Fibroblast of lung (primary cell): ENCODE measurements around the gene TMTC2.

Experiments used
- CTCF ChIP-seq, 2 donors: IDR thresholded peaks in 1 of 2; conservative IDR thresholded peaks in 1 of 2; 1 replicate in 1 of 2; 2 replicates in 1 of 2; pipeline ENCODE4 v1.5.1; 2011 to 2012; ENCODE audit warnings: low read length in 2 of 2, control low read depth in 1 of 2, inconsistent platforms in 1 of 2, low read depth in 1 of 2, mild to moderate bottlenecking in 1 of 2
- EZH2 ChIP-seq: IDR thresholded peaks from 2 replicates; pipeline ENCODE4 v1.5.1; 2012; ENCODE audit warnings: low read length, control low read depth, mild to moderate bottlenecking; ENCODE audit errors: missing control alignments

- no peak for TF ChIP-seq EZH2
- TF ChIP-seq CTCF (conservative IDR thresholded peaks at IDR 0.05 in 1 of 2, IDR thresholded peaks at IDR 0.05 in 1 of 2; ENCODE audit: low read depth in 1 of 2, low read length in 2 of 2) = no peak
Measured at GRCh38 chr12:83130178-83130577, 443.5 kb downstream of the TMTC2 start.
